GM21360 (cell line): ENCODE results near the gene USP7.
"Not testable (repeated sequence)": the region's sequence is repeated elsewhere in the genome, so short reads cannot be mapped to it uniquely, and the experiment has no call there.

ENCODE experiments used
- ATAC-seq: cut with Tn5 transposase; IDR thresholded peaks from one replicate; pipeline ENCODE4 v1.9.1; 2021; ENCODE audit warnings: mild to moderate bottlenecking, moderate library complexity; ENCODE audit not compliant: unreplicated experiment

USP7 gene

DNA sequence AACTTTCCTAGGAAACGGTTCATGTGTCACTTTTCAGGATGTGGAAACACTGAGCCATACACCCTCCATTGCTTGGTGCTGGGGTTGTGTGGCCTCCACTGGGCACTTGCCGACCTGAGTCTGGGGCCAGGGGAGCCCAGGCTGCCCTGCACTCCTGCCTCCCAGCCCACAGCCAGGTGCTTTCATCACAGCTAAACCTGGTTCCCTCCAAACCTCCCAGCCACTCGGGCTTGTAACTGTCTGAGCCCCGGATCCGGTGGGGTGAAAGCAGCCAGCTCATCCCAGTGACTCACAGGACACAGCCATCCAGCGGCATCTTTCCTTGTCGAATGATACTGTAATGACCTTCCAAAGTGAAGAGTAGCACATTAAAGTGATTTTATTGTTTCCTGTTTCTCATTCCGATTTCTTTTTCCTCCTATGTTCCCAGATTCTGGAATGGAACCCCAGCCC is 114.7 kb downstream of the USP7 start:
- ATAC-seq, result no peak

DNA sequence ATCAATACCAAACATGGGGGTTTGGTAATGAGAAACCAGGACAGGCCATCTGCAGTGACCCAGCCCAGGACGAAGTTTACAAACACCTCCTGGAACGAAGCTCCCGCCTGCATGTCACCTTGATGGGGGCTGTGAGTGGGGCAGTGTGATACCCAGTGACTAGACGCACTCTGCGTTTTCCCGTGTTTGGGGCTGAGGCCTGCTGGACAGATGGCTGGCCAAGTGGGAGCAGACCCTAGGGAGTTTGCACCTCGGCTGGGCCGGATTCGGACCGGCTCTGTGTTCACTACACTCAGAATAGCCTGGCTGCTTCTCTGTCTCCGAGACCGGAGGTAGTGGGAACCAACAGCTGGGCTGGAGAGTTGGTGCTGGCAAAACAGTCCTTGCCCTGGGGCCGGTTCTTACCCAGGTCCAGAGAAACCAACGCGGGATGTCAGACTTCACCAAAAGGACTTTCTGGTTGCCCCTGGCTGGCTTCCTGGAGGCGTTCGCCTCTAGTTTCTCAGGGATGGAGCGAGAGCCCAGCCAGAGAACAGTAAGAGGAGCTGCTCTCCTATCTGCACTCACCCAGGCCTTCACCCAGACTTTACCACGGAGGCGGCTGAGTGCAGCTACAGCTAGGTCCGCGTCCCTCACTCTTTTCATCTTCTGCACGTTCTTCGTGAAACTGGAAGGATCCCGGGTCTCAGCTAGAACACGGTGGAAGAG is 115.3 kb downstream of the USP7 start:
- ATAC-seq, result no peak

DNA sequence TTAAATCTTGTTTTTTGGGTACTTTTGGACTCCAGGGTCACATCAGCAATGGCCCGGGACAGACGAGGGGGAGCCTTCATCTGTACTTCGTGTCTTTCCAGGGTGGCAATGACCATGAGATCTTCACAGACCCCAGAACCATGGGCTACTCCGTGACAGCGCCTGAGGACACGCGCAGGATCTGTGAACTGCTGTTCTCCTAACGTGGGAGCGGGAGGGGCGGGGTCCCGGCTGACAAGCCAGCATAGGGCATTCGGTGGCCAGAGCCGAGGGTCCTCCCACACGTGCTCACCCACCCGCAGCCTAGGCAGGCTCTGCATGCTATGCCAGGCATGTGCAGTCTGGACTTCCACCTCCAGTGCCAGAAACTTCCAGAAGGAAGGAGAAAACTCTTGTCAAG is 116.1 kb downstream of the USP7 start:
- no peak for ATAC-seq

DNA sequence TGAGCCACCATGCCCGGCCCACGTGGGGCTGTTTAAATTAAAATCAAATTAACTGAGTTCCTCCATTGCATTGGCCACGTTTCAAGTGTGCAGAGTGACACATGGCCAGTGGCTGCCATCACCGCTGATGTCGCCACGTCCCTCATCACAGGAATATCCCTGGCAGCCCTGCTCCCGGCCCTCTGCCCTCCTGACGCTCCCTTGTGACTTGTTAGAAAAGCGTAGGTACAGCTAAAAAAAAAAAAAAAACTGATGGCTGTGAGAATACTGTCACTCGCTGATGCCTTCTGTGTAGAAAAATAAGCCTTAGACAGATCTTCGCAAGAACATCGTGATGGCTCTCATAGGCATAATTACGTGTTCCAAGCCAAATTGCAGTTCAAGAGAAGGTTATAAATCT is 116.6 kb downstream of the USP7 start:
- ATAC-seq, result no peak

DNA sequence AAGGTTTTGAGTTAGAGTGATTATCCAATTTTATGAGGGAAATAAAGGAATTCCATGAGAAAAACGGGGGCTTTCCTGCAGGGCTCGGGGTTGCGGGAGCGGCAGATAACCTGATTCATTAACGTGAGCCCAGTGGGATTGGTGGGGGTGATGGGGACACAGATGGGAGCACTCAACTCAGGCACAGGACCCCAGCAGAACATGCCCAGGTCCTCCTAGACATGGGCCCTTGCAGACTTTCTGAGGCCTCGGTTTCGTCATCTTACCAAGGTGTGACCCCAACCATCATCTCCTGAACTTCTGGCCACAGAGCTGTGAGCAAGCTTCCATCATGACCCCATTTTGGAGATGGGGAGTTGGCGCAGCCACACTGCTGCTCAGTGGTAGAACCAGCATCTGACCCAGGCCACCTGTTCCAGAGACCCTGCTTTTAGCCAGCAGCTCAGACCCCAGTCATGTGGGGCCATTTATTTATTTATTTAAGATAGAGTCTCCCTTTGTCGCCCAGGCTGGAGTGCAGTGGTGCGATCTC is 117.2 kb downstream of the USP7 start:
- no peak for ATAC-seq

DNA sequence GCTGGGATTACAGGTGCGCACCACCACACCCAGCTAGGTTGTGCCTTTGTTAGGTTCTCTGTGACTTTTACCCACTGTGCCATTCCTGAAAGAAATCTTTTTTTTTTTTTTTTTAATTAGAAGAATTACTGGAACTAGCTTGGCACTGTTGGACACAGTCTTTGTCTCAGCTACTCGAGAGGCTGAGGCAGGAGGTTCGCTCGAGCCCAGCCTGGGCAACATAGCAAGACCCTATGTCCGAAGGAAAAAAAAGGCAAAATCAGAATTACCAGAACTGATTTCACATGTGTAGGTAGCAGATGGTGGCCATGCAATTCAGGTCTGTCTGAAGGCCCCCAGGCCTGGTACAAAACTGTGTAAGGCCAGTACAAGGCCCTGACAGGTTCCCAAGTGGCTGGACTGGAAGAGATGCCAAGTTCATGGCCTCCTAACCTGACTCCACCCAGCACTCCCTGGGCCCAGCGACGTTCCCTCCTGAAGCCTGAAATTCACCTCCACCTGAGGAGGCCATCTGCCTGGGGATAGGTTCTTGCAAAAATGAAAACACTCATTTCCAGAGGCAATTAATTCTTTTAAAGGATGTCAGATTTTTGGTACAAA is 117.9 kb downstream of the USP7 start:
- ATAC-seq, result no peak

DNA sequence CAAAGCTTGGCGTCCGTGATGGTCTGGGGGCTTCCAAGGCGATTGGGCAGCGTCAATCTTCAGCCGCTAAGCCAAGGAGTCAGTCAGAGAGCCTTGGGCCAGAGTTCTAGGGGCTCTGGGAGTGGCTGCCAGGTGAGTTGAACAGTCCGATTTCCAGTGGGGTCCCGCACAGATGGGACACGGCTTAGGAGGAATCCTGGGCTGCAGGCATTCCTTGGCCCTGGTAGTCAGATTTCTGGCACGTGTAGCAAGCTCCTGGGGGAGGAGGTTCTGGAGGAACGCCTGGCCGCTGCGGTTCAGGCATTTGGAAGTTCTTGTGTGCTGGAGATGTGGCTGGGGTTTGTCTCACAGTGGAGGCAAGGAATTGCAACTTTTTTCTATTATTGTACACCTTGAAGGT is 120.4 kb downstream of the USP7 start:
- not testable (repeated sequence) for ATAC-seq
